ENCODE measurements around the gene MTG2. TPM values are rescaled to one million over a fixed set of nuclear protein-coding genes. Genes with fewer than 3 reads are reported as not detected.

The MTG2 gene
- total and polyA plus RNA-seq, 2 of the 13 experiments (the other 11 are each of a cell fraction or from before 2014, with no cell fraction given) = 20.4 to 37.8 TPM

DNA sequence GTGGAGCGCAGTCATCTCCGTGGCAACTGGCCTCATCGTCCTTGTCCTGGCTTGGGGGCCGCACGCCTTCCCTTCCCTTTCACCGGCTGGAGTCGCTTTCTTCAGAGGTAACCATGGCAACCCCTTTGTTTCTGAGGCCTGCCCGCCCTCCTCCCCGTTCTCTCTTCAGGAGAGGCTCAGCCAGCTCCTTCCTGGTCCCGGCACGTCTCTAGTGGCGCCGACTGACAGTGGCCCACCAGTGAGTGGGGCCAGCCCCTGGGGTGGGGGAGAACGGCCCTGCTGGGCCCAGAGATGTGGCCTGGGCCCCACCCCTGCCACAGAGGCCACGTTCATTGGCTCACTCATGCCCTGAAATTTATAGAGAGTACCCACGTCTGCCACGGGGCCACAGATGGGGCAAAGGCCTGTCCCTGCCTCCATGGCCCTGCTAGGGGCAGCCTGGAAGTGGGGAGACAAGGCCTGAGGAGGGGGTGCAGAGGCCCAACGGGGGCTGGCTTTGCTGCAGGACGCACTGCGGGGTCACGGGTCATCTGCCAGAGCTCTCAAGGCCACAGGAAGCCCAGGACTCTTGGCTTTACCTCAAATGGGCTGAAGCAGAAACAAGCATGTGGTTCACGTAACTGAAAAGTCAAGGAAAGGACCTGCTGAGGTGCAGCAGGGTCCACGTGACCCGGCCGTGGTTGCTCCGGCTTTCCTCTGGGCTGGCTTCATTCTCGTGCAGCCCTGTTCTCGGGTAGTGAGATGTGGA is 54.1 kb downstream of the MTG2 start (continued):
- TF ChIP-seq, protein P1, sequence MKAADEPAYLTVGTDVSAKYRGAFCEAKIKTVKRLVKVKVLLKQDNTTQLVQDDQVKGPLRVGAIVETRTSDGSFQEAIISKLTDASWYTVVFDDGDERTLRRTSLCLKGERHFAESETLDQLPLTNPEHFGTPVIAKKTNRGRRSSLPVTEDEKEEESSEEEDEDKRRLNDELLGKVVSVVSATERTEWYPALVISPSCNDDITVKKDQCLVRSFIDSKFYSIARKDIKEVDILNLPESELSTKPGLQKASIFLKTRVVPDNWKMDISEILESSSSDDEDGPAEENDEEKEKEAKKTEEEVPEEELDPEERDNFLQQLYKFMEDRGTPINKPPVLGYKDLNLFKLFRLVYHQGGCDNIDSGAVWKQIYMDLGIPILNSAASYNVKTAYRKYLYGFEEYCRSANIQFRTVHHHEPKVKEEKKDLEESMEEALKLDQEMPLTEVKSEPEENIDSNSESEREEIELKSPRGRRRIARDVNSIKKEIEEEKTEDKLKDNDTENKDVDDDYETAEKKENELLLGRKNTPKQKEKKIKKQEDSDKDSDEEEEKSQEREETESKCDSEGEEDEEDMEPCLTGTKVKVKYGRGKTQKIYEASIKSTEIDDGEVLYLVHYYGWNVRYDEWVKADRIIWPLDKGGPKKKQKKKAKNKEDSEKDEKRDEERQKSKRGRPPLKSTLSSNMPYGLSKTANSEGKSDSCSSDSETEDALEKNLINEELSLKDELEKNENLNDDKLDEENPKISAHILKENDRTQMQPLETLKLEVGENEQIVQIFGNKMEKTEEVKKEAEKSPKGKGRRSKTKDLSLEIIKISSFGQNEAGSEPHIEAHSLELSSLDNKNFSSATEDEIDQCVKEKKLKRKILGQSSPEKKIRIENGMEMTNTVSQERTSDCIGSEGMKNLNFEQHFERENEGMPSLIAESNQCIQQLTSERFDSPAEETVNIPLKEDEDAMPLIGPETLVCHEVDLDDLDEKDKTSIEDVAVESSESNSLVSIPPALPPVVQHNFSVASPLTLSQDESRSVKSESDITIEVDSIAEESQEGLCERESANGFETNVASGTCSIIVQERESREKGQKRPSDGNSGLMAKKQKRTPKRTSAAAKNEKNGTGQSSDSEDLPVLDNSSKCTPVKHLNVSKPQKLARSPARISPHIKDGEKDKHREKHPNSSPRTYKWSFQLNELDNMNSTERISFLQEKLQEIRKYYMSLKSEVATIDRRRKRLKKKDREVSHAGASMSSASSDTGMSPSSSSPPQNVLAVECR (CRISPR knock-in tag; IDR thresholded peaks at IDR 0.05; ENCODE audit: borderline replicate concordance) = peak; percentile 53; the same call in 1 of the 2 replicates
- TF ChIP-seq GZF1 (CRISPR knock-in tag; IDR thresholded peaks at IDR 0.05) = 0 out of 2 replicates have a peak, but pooled peaks have one; percentile 62
- TF ChIP-seq, protein P2, sequence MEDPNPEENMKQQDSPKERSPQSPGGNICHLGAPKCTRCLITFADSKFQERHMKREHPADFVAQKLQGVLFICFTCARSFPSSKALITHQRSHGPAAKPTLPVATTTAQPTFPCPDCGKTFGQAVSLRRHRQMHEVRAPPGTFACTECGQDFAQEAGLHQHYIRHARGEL (CRISPR knock-in tag; IDR thresholded peaks at IDR 0.05) = 0 out of 2 replicates have a peak, but pooled peaks have one; percentile 68
- TF ChIP-seq, protein P3, sequence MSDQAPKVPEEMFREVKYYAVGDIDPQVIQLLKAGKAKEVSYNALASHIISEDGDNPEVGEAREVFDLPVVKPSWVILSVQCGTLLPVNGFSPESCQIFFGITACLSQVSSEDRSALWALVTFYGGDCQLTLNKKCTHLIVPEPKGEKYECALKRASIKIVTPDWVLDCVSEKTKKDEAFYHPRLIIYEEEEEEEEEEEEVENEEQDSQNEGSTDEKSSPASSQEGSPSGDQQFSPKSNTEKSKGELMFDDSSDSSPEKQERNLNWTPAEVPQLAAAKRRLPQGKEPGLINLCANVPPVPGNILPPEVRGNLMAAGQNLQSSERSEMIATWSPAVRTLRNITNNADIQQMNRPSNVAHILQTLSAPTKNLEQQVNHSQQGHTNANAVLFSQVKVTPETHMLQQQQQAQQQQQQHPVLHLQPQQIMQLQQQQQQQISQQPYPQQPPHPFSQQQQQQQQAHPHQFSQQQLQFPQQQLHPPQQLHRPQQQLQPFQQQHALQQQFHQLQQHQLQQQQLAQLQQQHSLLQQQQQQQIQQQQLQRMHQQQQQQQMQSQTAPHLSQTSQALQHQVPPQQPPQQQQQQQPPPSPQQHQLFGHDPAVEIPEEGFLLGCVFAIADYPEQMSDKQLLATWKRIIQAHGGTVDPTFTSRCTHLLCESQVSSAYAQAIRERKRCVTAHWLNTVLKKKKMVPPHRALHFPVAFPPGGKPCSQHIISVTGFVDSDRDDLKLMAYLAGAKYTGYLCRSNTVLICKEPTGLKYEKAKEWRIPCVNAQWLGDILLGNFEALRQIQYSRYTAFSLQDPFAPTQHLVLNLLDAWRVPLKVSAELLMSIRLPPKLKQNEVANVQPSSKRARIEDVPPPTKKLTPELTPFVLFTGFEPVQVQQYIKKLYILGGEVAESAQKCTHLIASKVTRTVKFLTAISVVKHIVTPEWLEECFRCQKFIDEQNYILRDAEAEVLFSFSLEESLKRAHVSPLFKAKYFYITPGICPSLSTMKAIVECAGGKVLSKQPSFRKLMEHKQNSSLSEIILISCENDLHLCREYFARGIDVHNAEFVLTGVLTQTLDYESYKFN (CRISPR knock-in tag; conservative IDR thresholded peaks at IDR 0.05) = peak; percentile 18; the same call in 1 of the 2 replicates
- peak; percentile 79; the same call in 2 of the 3 replicates for TF ChIP-seq MXI1 (IDR thresholded peaks at IDR 0.05; ENCODE audit: borderline replicate concordance, low read depth, low read length)
- peak; percentile 48; the same call in 1 of the 2 replicates for TF ChIP-seq PHF8 (CRISPR knock-in tag; IDR thresholded peaks at IDR 0.05)
- TF ChIP-seq ARID2 (CRISPR knock-in tag; IDR thresholded peaks at IDR 0.05; ENCODE audit: borderline replicate concordance) = peak; percentile 73; the same call in 1 of the 2 replicates
- no peak for TF ChIP-seq NFATC3 (CRISPR knock-in tag; IDR thresholded peaks at IDR 0.05)
- TF ChIP-seq, protein P4, sequence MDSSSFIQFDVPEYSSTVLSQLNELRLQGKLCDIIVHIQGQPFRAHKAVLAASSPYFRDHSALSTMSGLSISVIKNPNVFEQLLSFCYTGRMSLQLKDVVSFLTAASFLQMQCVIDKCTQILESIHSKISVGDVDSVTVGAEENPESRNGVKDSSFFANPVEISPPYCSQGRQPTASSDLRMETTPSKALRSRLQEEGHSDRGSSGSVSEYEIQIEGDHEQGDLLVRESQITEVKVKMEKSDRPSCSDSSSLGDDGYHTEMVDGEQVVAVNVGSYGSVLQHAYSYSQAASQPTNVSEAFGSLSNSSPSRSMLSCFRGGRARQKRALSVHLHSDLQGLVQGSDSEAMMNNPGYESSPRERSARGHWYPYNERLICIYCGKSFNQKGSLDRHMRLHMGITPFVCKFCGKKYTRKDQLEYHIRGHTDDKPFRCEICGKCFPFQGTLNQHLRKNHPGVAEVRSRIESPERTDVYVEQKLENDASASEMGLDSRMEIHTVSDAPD (CRISPR knock-in tag; IDR thresholded peaks at IDR 0.05) = peak; percentile 77; the same call in 1 of the 2 replicates
- TF ChIP-seq, protein P5, sequence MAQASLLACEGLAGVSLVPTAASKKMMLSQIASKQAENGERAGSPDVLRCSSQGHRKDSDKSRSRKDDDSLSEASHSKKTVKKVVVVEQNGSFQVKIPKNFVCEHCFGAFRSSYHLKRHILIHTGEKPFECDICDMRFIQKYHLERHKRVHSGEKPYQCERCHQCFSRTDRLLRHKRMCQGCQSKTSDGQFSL (CRISPR knock-in tag; IDR thresholded peaks at IDR 0.05) = peak; percentile 23; the same call in 1 of the 2 replicates
- TF ChIP-seq, protein P6, sequence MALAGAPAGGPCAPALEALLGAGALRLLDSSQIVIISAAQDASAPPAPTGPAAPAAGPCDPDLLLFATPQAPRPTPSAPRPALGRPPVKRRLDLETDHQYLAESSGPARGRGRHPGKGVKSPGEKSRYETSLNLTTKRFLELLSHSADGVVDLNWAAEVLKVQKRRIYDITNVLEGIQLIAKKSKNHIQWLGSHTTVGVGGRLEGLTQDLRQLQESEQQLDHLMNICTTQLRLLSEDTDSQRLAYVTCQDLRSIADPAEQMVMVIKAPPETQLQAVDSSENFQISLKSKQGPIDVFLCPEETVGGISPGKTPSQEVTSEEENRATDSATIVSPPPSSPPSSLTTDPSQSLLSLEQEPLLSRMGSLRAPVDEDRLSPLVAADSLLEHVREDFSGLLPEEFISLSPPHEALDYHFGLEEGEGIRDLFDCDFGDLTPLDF (CRISPR knock-in tag; IDR thresholded peaks at IDR 0.05) = no peak
- no peak for TF ChIP-seq GTF2F1 (IDR thresholded peaks at IDR 0.05; ENCODE audit: low read length)
- TF ChIP-seq REPIN1 (CRISPR knock-in tag; IDR thresholded peaks at IDR 0.05; ENCODE audit: borderline replicate concordance, low read depth) = 0 out of 2 replicates have a peak, but pooled peaks have one; percentile 28
- TF ChIP-seq, protein P7, sequence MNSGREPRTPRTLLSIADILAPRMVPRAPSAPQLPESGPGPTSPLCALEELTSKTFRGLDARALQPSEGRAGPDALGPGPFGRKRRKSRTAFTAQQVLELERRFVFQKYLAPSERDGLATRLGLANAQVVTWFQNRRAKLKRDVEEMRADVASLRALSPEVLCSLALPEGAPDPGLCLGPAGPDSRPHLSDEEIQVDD (CRISPR knock-in tag; IDR thresholded peaks at IDR 0.05; ENCODE audit: borderline replicate concordance) = 0 out of 2 replicates have a peak, but pooled peaks have one; percentile 75

Measured in HepG2 (cell line).